Gastroesophageal sphincter (tissue), 3 donors: ENCODE measurements around the gene CLEC18A.

ENCODE experiments used
- CTCF ChIP-seq, 4 experiments: fragments of 200-600 bp in 2 of 4; fragments of 450-650 bp in 2 of 4; sonication (generic) in 1 of 4; IDR thresholded peaks; one replicate each; pipeline ENCODE4 v1.5.1; 2017 to 2019; ENCODE audit warnings: antibody characterized with exemption in 4 of 4, mild to moderate bottlenecking in 2 of 4, moderate library complexity in 2 of 4
- EP300 ChIP-seq: sonication (generic); formaldehyde crosslinking; IDR thresholded peaks from one replicate; pipeline ENCODE4 v1.6.1; 2017; ENCODE audit warnings: antibody characterized with exemption, mild to moderate bottlenecking
- POLR2A ChIP-seq, 2 donors: fragments of 450-650 bp; IDR thresholded peaks; one replicate each; pipeline ENCODE4 v1.6.1; 2017; ENCODE audit warnings: antibody characterized with exemption in 2 of 2, mild to moderate bottlenecking in 2 of 2, moderate library complexity in 1 of 2
- POLR2AphosphoS5 ChIP-seq: sonication (generic); formaldehyde crosslinking; IDR thresholded peaks from one replicate; pipeline ENCODE4 v1.6.1; 2017; ENCODE audit warnings: antibody characterized with exemption

- no peak for TF ChIP-seq CTCF (IDR thresholded peaks at IDR 0.05)
- no peak for TF ChIP-seq EP300
- TF ChIP-seq POLR2A (IDR thresholded peaks at IDR 0.05): no peak
- no peak for TF ChIP-seq POLR2AphosphoS5
Measured at GRCh38 chr16:69935278-69935711, 15.8 kb upstream of the CLEC18A start.
